Liver (tissue), 3 donors: ENCODE results near the gene NXPH2.

Source experiments
- CTCF ChIP-seq: fragments of 150-350 bp; IDR thresholded peaks from 2 replicates; pipeline ENCODE4 v1.5.1; 2017; ENCODE audit warnings: improper control_type of control experiment, low read depth, low read length; ENCODE audit not compliant: missing input control
- MAX ChIP-seq: IDR thresholded peaks from 2 replicates; pipeline ENCODE4 v1.6.1; 2016; ENCODE audit warnings: antibody characterized with exemption
- RAD21 ChIP-seq, 2 donors: IDR thresholded peaks; 2 replicates each; pipeline ENCODE4 v1.6.1; 2016; ENCODE audit warnings: antibody characterized with exemption in 2 of 2, mild to moderate bottlenecking in 2 of 2
- REST ChIP-seq: IDR thresholded peaks from 2 replicates; pipeline ENCODE4 v1.6.1; 2016; ENCODE audit warnings: antibody characterized with exemption, mild to moderate bottlenecking
- YY1 ChIP-seq: IDR thresholded peaks from 2 replicates; pipeline ENCODE4 v1.6.1; 2016; ENCODE audit warnings: antibody characterized with exemption, mild to moderate bottlenecking
- ZBTB33 ChIP-seq: IDR thresholded peaks from 2 replicates; pipeline ENCODE4 v1.6.1; 2016; ENCODE audit warnings: antibody characterized with exemption
- donor health status: healthy.
- donor health status: healthy.

- TF ChIP-seq CTCF (no peak), RAD21 (IDR thresholded peaks at IDR 0.05) (no peak), REST (no peak), YY1 (no peak), MAX (no peak), ZBTB33 (no peak)
Measured at GRCh38 chr2:138811431-138811830, 31.2 kb upstream of the NXPH2 start.
